ENCODE results near the gene NRDC.
"Not testable (repeated sequence)": the region's sequence is repeated elsewhere in the genome, so short reads cannot be mapped to it uniquely, and the experiment has no call there.

Gene NRDC

GRCh38 chr1:51894748-51895147, 16.2 kb upstream of the NRDC start:
- not testable (repeated sequence) for FAIRE-seq

GRCh38 chr1:51878308-51878615, 265 bp downstream of the NRDC start:
- no peak for FAIRE-seq

More at GRCh38 chr1:51894748-51895147, 16.2 kb upstream of the NRDC start:
- DNase-seq (ENCODE audit: extremely low spot score, insufficient read length, low read depth), result not testable (repeated sequence)

DNA sequence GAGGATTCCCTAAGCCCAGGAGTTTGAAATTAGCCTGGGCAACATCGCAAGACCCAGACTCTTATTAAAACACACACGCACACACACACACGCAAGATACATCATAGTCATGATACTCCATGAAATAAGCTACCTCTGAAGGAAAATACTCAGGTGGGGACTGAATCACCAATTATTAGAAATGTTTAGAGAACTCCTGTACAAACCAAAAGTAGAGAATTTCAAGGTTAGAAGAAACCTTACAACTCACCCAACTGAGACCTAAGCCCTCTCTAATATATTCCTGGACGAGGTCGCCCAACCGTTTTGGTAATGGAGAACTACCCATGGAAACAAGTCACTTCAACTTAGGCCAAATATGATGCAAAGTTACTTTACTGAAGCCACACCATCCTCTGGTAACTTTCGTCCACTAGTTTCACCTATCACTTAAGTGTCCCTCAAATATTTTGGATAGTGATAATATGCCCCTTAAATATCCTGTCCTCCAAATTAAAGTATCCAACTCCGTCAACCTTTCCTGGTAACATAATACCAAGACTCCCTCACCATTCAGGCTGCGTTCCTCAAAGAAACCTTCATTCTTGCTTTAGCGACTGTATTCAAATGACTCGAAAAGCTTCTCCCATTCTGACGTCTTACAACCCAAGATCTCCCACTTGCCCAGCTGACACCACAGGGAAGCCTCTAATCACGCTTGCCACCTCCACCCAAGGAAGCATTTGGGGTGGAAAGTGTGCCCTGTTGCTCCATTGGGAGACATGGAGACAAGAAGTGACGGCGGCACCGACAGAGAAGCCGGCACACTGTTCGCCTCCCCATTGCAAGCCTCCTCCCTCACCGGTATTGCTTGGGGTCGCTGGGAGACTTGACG, 856 bp downstream of the NRDC start:
- DNase-seq (ENCODE audit: extremely low spot score, insufficient read length, low read depth) (no peak), FAIRE-seq (no peak)

More at GRCh38 chr1:51878308-51878615, 265 bp downstream of the NRDC start:
- DNase-seq (ENCODE audit: extremely low spot score, insufficient read length, low read depth), result no peak

- DNase-seq (ENCODE audit: extremely low spot score, insufficient read length, low read depth) (no peak), FAIRE-seq (no peak)
These were observed 2.7 kb downstream of the NRDC start for GRCh38 chr1:51875836-51876235.

DNA sequence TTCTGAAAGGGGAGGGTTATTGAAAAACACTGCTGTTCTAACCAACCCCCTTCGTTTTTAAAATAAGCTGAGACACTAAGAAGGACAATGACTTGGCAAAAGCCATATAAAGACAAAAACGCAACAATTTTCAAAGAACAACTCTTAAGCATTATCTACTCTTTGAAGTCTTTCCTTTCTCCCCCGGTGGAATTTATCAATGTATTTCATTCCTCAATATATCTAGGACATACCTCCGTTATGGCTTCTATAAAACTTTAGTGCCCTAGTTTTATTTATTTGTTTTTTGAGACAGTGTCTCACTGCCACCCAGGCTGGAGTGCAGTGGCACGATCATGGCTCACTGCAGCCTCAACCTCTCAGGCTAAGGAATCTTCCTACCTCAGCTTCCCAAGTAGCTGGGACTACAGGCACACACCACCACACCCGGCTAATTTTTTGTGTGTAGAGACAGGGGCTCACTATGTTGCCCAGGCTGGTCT, 3.2 kb downstream of the NRDC start:
- no peak for DNase-seq (ENCODE audit: extremely low spot score, insufficient read length, low read depth)
- FAIRE-seq, result no peak

- DNase-seq (ENCODE audit: extremely low spot score, insufficient read length, low read depth); FAIRE-seq: not testable (repeated sequence)
These were observed 5.3 kb downstream of the NRDC start for GRCh38 chr1:51873270-51873669.

DNA sequence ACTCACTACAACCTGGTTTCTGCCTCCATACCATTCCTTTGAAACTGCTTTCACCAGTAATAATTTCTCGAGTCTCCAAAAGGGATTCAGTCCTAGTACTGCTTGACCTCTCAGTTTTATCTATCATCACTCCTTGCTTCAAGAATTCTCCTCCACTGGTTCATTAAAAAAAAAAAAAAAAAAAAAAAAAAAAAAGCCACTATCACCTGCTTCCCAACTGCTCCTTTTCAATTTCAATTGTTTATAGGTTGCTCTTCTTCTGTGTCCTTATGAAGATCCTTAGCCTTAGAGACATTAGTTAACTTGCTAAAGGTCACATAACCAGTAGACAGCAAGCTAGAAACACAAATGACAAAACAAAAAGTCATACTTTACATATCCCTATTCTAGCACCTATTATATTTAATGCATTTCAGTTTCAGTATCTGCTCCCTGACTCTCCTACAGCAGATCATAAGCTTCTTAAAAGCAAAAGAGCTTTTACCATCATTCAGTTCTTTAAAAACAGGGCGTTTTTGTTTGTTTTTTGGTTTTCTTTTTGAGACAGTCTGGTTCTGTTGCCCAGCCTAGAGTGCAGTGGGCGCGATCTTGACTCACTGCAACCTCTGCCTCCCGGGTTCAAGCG, 7.1 kb downstream of the NRDC start:
- no peak for FAIRE-seq

DNA sequence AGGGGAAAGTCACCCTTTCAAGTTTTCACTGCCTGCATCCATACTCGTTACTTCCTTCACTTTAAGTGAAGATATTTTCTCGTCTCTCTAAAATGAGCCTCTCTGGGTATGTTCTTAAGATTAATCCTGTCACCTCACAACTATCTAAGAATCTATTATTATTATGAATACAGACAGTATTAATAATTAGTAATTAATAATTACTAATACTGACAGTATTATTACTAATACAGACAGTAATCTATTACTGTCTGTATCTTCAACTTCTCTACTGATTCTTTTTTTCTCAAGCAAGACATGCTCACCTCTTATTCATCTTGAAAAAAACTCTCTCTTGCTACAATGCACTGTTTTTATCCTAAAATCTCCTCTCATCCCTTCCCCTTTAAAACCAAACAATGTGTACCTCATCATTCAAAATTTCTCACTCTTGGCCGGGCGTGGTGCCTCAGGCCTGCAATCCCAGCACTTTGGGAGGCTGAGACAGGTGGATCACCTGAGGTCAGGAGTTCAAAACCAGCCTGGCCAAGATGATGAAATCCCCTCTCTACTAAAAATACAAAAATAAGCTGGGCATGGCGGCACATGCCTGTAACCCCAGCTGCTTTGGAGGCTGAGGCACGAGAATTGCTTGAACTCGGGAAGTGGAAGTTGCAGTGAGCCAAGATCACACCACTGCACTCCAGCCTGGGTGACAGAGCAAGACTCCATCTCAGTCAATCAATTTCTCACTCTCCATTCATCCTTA, 7.8 kb downstream of the NRDC start:
- FAIRE-seq (no peak), DNase-seq (ENCODE audit: extremely low spot score, insufficient read length, low read depth) (no peak)

More for the DNA sequence above, 7.1 kb downstream of the NRDC start:
- DNase-seq (ENCODE audit: extremely low spot score, insufficient read length, low read depth), result no peak

GRCh38 chr1:51867479-51868232, 10.9 kb downstream of the NRDC start:
- FAIRE-seq (peak; percentile 54), DNase-seq (ENCODE audit: extremely low spot score, insufficient read length, low read depth) (no peak)

DNA sequence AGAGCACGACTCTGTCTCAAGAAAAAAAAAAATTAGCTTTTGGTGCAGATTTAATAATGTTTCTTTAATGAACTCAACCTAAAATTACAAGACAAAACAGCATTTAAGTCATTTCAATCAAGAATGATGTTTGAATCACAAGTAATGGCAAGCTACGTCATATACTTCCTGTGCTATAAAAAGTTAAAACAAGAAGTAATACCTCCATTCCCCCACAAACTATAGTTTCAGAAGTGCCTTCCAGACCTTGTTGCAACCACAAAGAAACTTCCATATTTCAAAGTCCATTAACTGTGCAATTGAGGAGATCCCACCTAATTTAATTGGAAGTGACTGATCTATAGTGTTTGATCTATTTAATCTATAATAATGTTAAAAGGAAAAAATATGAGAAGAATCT, 15.1 kb downstream of the NRDC start:
- FAIRE-seq, result peak; percentile 38
- DNase-seq (ENCODE audit: extremely low spot score, insufficient read length, low read depth), result peak; percentile 9

- no peak for FAIRE-seq
These were observed 16.9 kb downstream of the NRDC start for GRCh38 chr1:51861669-51862068.

DNA sequence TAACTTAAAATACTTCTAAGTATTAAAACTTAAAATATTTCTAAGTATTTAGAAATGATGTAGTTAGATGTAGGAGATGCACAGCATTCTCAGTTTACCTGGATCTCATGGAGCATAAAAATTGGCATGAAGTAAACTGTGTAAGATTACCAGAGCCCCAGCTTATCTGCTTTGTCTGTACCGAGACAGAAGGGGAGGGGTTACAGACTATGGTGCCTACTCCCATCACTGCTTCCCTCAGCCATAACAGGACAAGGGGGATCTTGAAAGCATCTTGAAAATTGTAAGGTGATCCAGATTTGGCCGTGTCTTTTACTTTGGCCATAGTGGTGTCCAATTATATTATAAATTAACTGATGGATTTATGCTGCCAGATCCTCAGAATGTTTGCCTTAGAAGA, 18.8 kb downstream of the NRDC start:
- DNase-seq (ENCODE audit: extremely low spot score, insufficient read length, low read depth), result no peak
- FAIRE-seq, result no peak

More at GRCh38 chr1:51861669-51862068, 16.9 kb downstream of the NRDC start:
- DNase-seq (ENCODE audit: extremely low spot score, insufficient read length, low read depth), result no peak

DNA sequence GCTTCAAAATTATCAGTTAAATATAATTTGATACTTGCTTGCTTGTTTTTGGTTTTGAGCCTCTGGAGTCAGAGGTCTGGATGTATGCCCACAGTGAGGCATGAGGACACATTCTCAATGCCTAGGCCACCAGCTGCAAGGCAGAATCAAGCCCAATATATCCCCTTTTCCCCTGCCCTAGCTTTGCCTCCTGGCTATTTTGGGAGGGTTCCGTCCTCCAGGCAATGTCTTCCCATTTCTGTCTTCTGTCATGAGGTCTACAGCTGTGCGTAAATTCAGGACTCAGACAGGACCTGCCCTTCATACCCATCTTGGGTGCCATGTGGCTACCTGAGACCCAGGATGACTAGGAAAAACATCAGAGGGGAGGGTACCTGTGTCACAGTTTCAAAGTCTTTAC, 19.2 kb downstream of the NRDC start:
- FAIRE-seq, result no peak
- no peak for DNase-seq (ENCODE audit: extremely low spot score, insufficient read length, low read depth)

- DNase-seq (ENCODE audit: extremely low spot score, insufficient read length, low read depth) (no peak), FAIRE-seq (no peak)
These were observed 19.6 kb downstream of the NRDC start for GRCh38 chr1:51858892-51859291.

DNA sequence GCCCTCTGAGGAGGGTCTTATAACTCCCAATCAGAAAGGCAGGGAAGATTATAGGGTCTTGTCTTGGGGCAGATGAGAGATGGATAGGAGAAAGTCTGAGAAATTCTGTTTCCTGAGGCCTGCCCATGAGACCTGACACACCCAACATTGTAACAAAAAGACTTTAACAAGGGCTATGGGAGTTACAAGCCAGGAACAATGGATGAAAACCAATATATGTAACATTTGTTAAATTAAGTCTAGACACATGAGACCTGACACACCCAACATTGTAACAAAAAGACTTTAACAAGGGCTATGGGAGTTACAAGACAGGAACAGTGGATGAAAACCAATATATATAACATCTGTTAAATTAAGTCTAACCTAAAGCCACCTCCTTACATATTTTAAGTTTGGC, 21.8 kb downstream of the NRDC start:
- no peak for DNase-seq (ENCODE audit: extremely low spot score, insufficient read length, low read depth)
- FAIRE-seq, result no peak

GRCh38 chr1:51855624-51856023, 22.9 kb downstream of the NRDC start:
- no peak for FAIRE-seq
- no peak for DNase-seq (ENCODE audit: extremely low spot score, insufficient read length, low read depth)

- no peak for FAIRE-seq
- DNase-seq (ENCODE audit: extremely low spot score, insufficient read length, low read depth), result no peak
These were observed 25.2 kb downstream of the NRDC start for GRCh38 chr1:51853360-51853759.

DNA sequence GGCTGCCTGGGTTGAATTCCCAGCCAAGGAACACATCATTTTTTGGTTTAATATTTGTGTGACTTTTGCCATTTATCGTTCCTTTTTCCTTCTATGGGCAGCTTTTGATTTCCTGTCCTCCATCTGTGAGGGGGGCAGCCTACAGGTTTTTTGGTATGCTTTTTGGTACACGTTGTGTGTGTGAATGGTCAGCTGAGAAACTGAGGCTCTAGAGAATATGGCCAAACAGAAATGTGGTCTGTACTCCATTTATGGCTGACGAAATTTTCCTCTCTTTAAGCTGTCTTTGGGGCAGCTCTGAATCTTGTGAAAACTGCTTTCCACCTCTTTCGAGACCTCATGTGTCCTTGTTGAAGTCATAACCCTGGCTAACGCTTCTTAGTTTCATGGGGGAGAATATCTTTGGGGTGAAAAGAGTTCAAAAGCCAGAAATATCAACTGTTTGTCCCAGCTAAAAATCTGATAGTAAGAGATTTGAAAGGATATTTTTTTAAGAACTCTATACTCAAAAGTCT, 26.6 kb downstream of the NRDC start:
- FAIRE-seq (no peak), DNase-seq (ENCODE audit: extremely low spot score, insufficient read length, low read depth) (no peak)

GRCh38 chr1:51850420-51851223, 27.9 kb downstream of the NRDC start:
- DNase-seq (ENCODE audit: extremely low spot score, insufficient read length, low read depth) (no peak), FAIRE-seq (no peak)

Measured in GM18507 (cell line).